ENCODE data around the gene PRRC2A.

PRRC2A gene

GRCh38 chr6:31579546-31580437 is 40.7 kb upstream of the PRRC2A start:
- no peak for DNase-seq (ENCODE audit: low spot score)
- no peak for TF ChIP-seq CTCF (IDR thresholded peaks at IDR 0.05; ENCODE audit: extremely low read depth, insufficient read depth, missing control alignments)
- in situ Hi-C loops (cut with MboI; ENCODE audit: low pct_unique_long_range_greater_than_20kb, low sequenced_read_pairs, unreplicated experiment): no loop called here

- no peak for TF ChIP-seq CTCF (IDR thresholded peaks at IDR 0.05; ENCODE audit: extremely low read depth, insufficient read depth, missing control alignments)
- in situ Hi-C loops (cut with MboI; ENCODE audit: low pct_unique_long_range_greater_than_20kb, low sequenced_read_pairs, unreplicated experiment): no loop called here
- DNase-seq (ENCODE audit: low spot score): no peak
These were observed 40.1 kb upstream of the PRRC2A start for GRCh38 chr6:31580438-31580740.

- DNase-seq (ENCODE audit: low spot score): peak; percentile 85
- in situ Hi-C loops (cut with MboI; ENCODE audit: low pct_unique_long_range_greater_than_20kb, low sequenced_read_pairs, unreplicated experiment): no loop called here
- TF ChIP-seq CTCF (IDR thresholded peaks at IDR 0.05; ENCODE audit: extremely low read depth, insufficient read depth, missing control alignments): peak; percentile 96
These were observed 39.6 kb upstream of the PRRC2A start for GRCh38 chr6:31580807-31581433.

- in situ Hi-C loops (cut with MboI; ENCODE audit: low pct_unique_long_range_greater_than_20kb, low sequenced_read_pairs, unreplicated experiment): no loop called here
- TF ChIP-seq CTCF (IDR thresholded peaks at IDR 0.05; ENCODE audit: extremely low read depth, insufficient read depth, missing control alignments): no peak
- DNase-seq (ENCODE audit: low spot score): no peak
These were observed 38.9 kb upstream of the PRRC2A start for GRCh38 chr6:31581434-31582229.

GRCh38 chr6:31582230-31582643 is 38.3 kb upstream of the PRRC2A start, which contains the start of gene LTB:
TSS of gene LTB (minus strand) at chr6:31582424. CDS start at chr6:31582417, 7 bp downstream.
- TF ChIP-seq CTCF (IDR thresholded peaks at IDR 0.05; ENCODE audit: extremely low read depth, insufficient read depth, missing control alignments): no peak
- no peak for DNase-seq (ENCODE audit: low spot score)
- in situ Hi-C loops (cut with MboI; ENCODE audit: low pct_unique_long_range_greater_than_20kb, low sequenced_read_pairs, unreplicated experiment): no loop called here

GRCh38 chr6:31585491-31585890 is 35.0 kb upstream of the PRRC2A start:
- in situ Hi-C loops (cut with MboI; ENCODE audit: low pct_unique_long_range_greater_than_20kb, low sequenced_read_pairs, unreplicated experiment): no loop called here
- DNase-seq (ENCODE audit: low spot score): peak; percentile 41
- peak; percentile 71 for TF ChIP-seq CTCF (IDR thresholded peaks at IDR 0.05; ENCODE audit: extremely low read depth, insufficient read depth, missing control alignments)
